HCT116 (cell line): ENCODE results near the gene PSMB5. TPM values are rescaled to one million over a fixed set of nuclear protein-coding genes. Genes with fewer than 3 reads are reported as not detected.
A peak's percentile ranks its signal among the peaks of the same experiment; 100 is the strongest.

ENCODE experiments used
- ATAC-seq: fragments of 200-7000 bp; cut with Tn5 transposase; 2 replicates; pipeline ENCODE4 v1.9.1; 2020; ENCODE audit warnings: mild to moderate bottlenecking, moderate library complexity
- BruUV-seq: library from RNA; stranded (reverse); fragments of 400-500 nt; replicated peaks from 2 replicates; lab custom pipeline; 2021; lab: Mats Ljungman, UMichigan
- CTCF ChIA-PET: fragments of 300-600 bp; sonication (Branson Sonifier 250); formaldehyde crosslinking; loops from one replicate; lab custom pipeline; 2021; ENCODE audit warnings: antibody characterized with exemption; lab: Charles Lee
- POLR2A ChIA-PET: fragments of 300-600, 350-600 bp; sonication (Branson Sonifier 250); formaldehyde crosslinking; loops from one replicate; lab custom pipeline; 2021; ENCODE audit warnings: antibody characterized with exemption; lab: Charles Lee
- RAD21 ChIA-PET, 2 experiments: fragments of 300-600 bp; sonication (Branson Sonifier 250); formaldehyde crosslinking; loops; one replicate each; lab custom pipeline; 2023; ENCODE audit warnings: low total read pairs in 2 of 2; ENCODE audit not compliant: uncharacterized antibody in 2 of 2, unreplicated experiment in 2 of 2, low non-redundant PET in 1 of 2; lab: Charles Lee
- DNase-seq: peaks from one replicate; pipeline ENCODE4 v3.0.0-alpha.2; 2010; ENCODE audit warnings: low read depth, low spot score
- H2AFZ ChIP-seq: fragments of 200-600 bp; shearing (Covaris generic), sonication (generic); 2 replicates; pipeline ENCODE4 v1.6.1; 2017; ENCODE audit warnings: low read depth, mixed run types, mixed read lengths, antibody characterized with exemption, low read length; ENCODE audit not compliant: poor library complexity, severe bottlenecking
- H3K27ac ChIP-seq: 2 replicates; pipeline ENCODE4 v1.5.1; 2012; ENCODE audit warnings: low read depth, low read length
- H3K27me3 ChIP-seq: fragments of 200-600 bp; sonication (generic); 2 replicates; pipeline ENCODE4 v1.6.1; 2016; ENCODE audit warnings: mixed run types, low read length, mixed read lengths; ENCODE audit not compliant: insufficient read depth
- H3K36me3 ChIP-seq, 2 experiments: fragments of 200-500 bp in 1 of 2; fragments of 200-600 bp in 1 of 2; sonication (Bioruptor generic) in 1 of 2; sonication (generic) in 1 of 2; 2 replicates each; pipeline versions ENCODE4 v1.5.1 to v1.6.1; 2014 to 2016; ENCODE audit warnings: low read length in 2 of 2, inconsistent platforms in 1 of 2, mixed read lengths in 1 of 2, mixed run types in 1 of 2; ENCODE audit not compliant: insufficient read depth in 2 of 2, control insufficient read depth in 1 of 2
- H3K4me1 ChIP-seq, 2 experiments: fragments of 200-600 bp in 1 of 2; sonication (generic) in 1 of 2; 2 replicates each; pipeline versions ENCODE4 v1.5.1 to v1.6.1; 2012 to 2017; ENCODE audit warnings: low read length in 2 of 2, inconsistent platforms in 1 of 2, mild to moderate bottlenecking in 1 of 2, mixed read lengths in 1 of 2, mixed run types in 1 of 2, moderate library complexity in 1 of 2; ENCODE audit not compliant: insufficient read depth in 2 of 2, control insufficient read depth in 1 of 2
- H3K4me2 ChIP-seq: fragments of 200-600 bp; sonication (generic); 2 replicates; pipeline ENCODE4 v1.6.1; 2017; ENCODE audit warnings: mixed run types, low read length, mixed read lengths
- H3K4me3 ChIP-seq, 2 experiments: fragments of 200-600 bp in 1 of 2; sonication (generic) in 1 of 2; replicated peaks in 1 of 2; 2 replicates each; pipeline ENCODE4 v1.5.1; 2011 to 2016; ENCODE audit warnings: low read length in 2 of 2, control low read depth in 1 of 2, low read depth in 1 of 2, mild to moderate bottlenecking in 1 of 2, mixed read lengths in 1 of 2, mixed run types in 1 of 2
- H3K79me2 ChIP-seq: fragments of 200-600 bp; sonication (generic); 2 replicates; pipeline ENCODE4 v1.6.1; 2017; ENCODE audit warnings: mild to moderate bottlenecking, mixed run types, low read length, moderate library complexity, mixed read lengths; ENCODE audit not compliant: insufficient read depth
- H3K9ac ChIP-seq: fragments of 200-600 bp; sonication (generic); 2 replicates; pipeline ENCODE4 v1.6.1; 2016; ENCODE audit warnings: low read length, mixed read lengths
- H3K9me2 ChIP-seq: fragments of 200-600 bp; sonication (generic), shearing (Covaris generic); 2 replicates; pipeline ENCODE4 v1.6.1; 2017; ENCODE audit warnings: mixed run types, mild to moderate bottlenecking, moderate library complexity; ENCODE audit not compliant: insufficient read depth
- H3K9me3 ChIP-seq, 2 experiments: fragments of 200-500 bp in 1 of 2; fragments of 200-600 bp in 1 of 2; sonication (Bioruptor generic) in 1 of 2; sonication (generic) in 1 of 2; 2 replicates each; pipeline ENCODE4 v1.6.1; 2014 to 2017; ENCODE audit warnings: low read length in 2 of 2, mixed read lengths in 2 of 2, inconsistent platforms in 1 of 2, low read depth in 1 of 2, mild to moderate bottlenecking in 1 of 2, mixed run types in 1 of 2, moderate library complexity in 1 of 2; ENCODE audit not compliant: control insufficient read depth in 1 of 2, insufficient read depth in 1 of 2
- H4K20me1 ChIP-seq: fragments of 200-600 bp; sonication (generic), shearing (Covaris generic); 2 replicates; pipeline ENCODE4 v1.6.1; 2017; ENCODE audit warnings: mixed run types, mild to moderate bottlenecking, moderate library complexity; ENCODE audit not compliant: insufficient read depth
- CBX3 ChIP-seq: IDR thresholded peaks from 2 replicates; pipeline ENCODE4 v1.6.1; 2012; ENCODE audit warnings: low read depth
- CEBPB ChIP-seq: IDR thresholded peaks from 2 replicates; pipeline ENCODE4 v1.6.1; 2012; ENCODE audit warnings: low read depth
- EGR1 ChIP-seq: IDR thresholded peaks from 2 replicates; pipeline ENCODE4 v1.6.1; 2012; ENCODE audit warnings: low read depth
- JUND ChIP-seq: IDR thresholded peaks from 2 replicates; pipeline ENCODE4 v1.6.1; 2012
- POLR2A ChIP-seq: IDR thresholded peaks from 2 replicates; pipeline ENCODE4 v1.7.0; 2011; ENCODE audit warnings: borderline replicate concordance; ENCODE audit not compliant: insufficient read depth, insufficient read length; ENCODE audit errors: extremely low read depth
- POLR2AphosphoS5 ChIP-seq: IDR thresholded peaks from 2 replicates; pipeline ENCODE4 v1.6.1; 2011; ENCODE audit warnings: mild to moderate bottlenecking, low read depth, low read length, moderate library complexity
- SP1 ChIP-seq: IDR thresholded peaks from 2 replicates; pipeline ENCODE4 v1.6.1; 2012; ENCODE audit warnings: low read depth
- ZFX ChIP-seq: fragments of 450-650 bp; IDR thresholded peaks from 2 replicates; pipeline ENCODE4 v1.6.1; 2017
- ZNF274 ChIP-seq: fragments of 200-500 bp; sonication (Bioruptor generic); IDR thresholded peaks from 2 replicates; pipeline ENCODE4 v1.6.1; 2014; ENCODE audit warnings: mild to moderate bottlenecking, low read depth, low read length, inconsistent platforms
- intact Hi-C: fragments of 100-400 bp; cut with micrococcal nuclease; formaldehyde crosslinking; loops from 2 replicates; pipeline ENCODE4 v1.10.0; 2022
- total RNA-seq: library from RNA; stranded (reverse); gene quantifications from one replicate; pipeline ENCODE4 v1.2.1, GENCODE V29; 2021; ENCODE audit not compliant: unreplicated experiment
- TF ChIP-seq, protein P1 (sequence below): IDR thresholded peaks from 2 replicates; pipeline ENCODE4 v1.6.1; 2012

Gene PSMB5
- total RNA-seq, 1 experiment from 2014 or later = 212 TPM

DNA sequence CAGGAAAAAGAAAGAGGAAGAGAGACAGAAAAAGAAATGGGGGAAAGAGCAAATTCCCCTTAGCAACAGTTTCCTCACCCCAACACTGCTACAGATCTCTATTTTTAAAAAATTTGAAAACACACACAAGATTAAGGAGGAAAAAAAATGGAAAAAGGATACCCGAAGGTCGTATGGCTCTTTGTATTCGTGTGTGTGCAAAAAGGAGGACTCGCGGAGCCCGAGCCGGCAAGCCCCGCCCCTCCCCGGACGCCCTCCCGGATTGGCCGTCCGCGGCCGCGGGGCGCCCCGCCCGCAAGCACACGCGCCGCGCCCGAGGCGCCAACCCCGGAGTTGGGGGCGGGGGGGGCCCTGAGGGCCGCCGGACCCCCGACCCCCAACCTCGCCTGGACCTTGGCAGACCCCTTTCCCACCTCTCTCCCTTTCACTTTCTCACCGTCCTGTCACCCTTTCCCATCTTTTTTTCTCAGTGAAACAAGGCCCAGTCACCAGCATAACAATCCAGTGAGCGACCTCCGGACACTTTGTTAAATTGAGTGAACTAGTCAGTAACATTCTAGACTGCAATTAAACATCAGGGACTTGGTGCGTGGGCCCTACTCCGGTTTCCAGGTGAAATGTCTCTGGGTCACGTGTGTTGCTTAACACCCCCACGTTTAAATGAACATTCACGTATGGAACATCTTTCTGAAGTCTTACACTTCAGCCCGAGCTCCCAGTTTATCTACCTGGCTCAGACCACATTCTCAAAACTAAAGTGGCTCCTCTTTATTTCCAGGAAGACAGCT, 24.6 kb downstream of the PSMB5 start, which contains the start of gene C14orf93:
TSS of gene C14orf93 (minus strand) at position 205 of the 788 bp plus-strand sequence. CDS start 11,120 bp downstream, outside the sequence.
- Histone ChIP-seq H3K36me3 (no peaks in the 10 kb centered on the region), H3K4me1 (peaks cover 26 to 59% of the 10 kb centered on the region in 2 experiments), H2AFZ (peak within 1 kb of the TSS; percentile 54), H3K9me2 (no peaks in the 10 kb centered on the region), H3K27me3 (no peaks in the 10 kb centered on the region), H3K27ac (peak within 1 kb of the TSS; percentile 87), H3K4me3 (peak within 1 kb of the TSS; percentile 42 to 57), H3K9me3 (no peaks in the 10 kb centered on the region), H3K9ac (peak within 1 kb of the TSS; percentile 69), H3K4me2 (peak within 1 kb of the TSS; percentile 72), H3K79me2 (no peaks in the 10 kb centered on the region), H4K20me1 (no peaks in the 10 kb centered on the region)
- intact Hi-C loops = loop anchor here (5.0 kb wide), 1 partner anchor 47 kb away; the partner anchor contains the start of gene CDH24
- DNase-seq (no peak), ATAC-seq (peak; percentile 48)
- no TSS peak for BruUV-seq
- POLR2A ChIA-PET = interaction anchor here (0.9 to 1.2 kb wide), 2 partner anchors 17 to 282 kb away, joined by 3 to 6 read pairs; no protein-coding TSS in a partner anchor
- TF ChIP-seq CBX3 = 0 out of 2 replicates have a peak, but pooled peaks have one; percentile 18
- TF ChIP-seq POLR2A = peak; percentile 59
- peak; percentile 63; the same call in 1 of the 2 replicates for TF ChIP-seq POLR2AphosphoS5
- no peak for TF ChIP-seq CEBPB
- TF ChIP-seq EGR1 = peak; percentile 42; the same call in 1 of the 2 replicates
- TF ChIP-seq, protein P1, sequence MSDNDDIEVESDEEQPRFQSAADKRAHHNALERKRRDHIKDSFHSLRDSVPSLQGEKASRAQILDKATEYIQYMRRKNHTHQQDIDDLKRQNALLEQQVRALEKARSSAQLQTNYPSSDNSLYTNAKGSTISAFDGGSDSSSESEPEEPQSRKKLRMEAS = peak; percentile 49
- RAD21 ChIA-PET = no interaction called here
- CTCF ChIA-PET = interaction anchor here (0.9 to 2.5 kb wide), 2 partner anchors 15 to 111 kb away, joined by 4 to 12 read pairs; no protein-coding TSS in a partner anchor

GRCh38 chr14:23009483-23009938, 25.2 kb downstream of the PSMB5 start:
- peak overlapping the region; percentile 72 for H3K4me2 ChIP-seq
- peak overlapping the region; percentile 69 for H3K9ac ChIP-seq
- DNase-seq (no peak), ATAC-seq (no peak)
- H4K20me1 ChIP-seq = no peaks in the 10 kb centered on the region
- intact Hi-C loops = loop anchor here (5.0 kb wide), 1 partner anchor 48 kb away; the partner anchor contains the start of gene CDH24
- no peaks in the 10 kb centered on the region for H3K79me2 ChIP-seq
- peaks cover 26 to 63% of the 10 kb centered on the region in 2 experiments for H3K4me1 ChIP-seq
- no peaks in the 10 kb centered on the region for H3K9me2 ChIP-seq
- no peaks in the 10 kb centered on the region for H3K9me3 ChIP-seq
- ChIA-PET RAD21 (no interaction called here), CTCF (interaction anchor here (0.6 to 0.7 kb wide), 2 partner anchors 14 to 48 kb away, joined by 3 read pairs; no protein-coding TSS in a partner anchor), POLR2A (no interaction called here)
- peak overlapping the region; percentile 87 for H3K27ac ChIP-seq
- no peaks in the 10 kb centered on the region for H3K36me3 ChIP-seq
- BruUV-seq = TSS peak; percentile 87
- no peaks in the 10 kb centered on the region for H3K27me3 ChIP-seq
- peak overlapping the region; percentile 54 for H2AFZ ChIP-seq
- H3K4me3 ChIP-seq = peak overlapping the region; percentile 42 to 57
- TF ChIP-seq ZNF274 = no peak
- TF ChIP-seq ZFX = no peak
- no peak for TF ChIP-seq SP1
- TF ChIP-seq JUND = no peak
- TF ChIP-seq POLR2A = peak; percentile 26
- TF ChIP-seq, protein P1 = no peak
